Stimulated activated CD4-positive, alpha-beta T cell treated with anti-CD3 and anti-CD28 coated beads, Interleukin-4, amount 100 ng/mL, for 4 hours (primary cell): ENCODE data around the gene TMBIM1.
"Not testable (repeated sequence)": the region's sequence is repeated elsewhere in the genome, so short reads cannot be mapped to it uniquely, and the experiment has no call there.

Experiments used
- DNase-seq, 2 experiments: peaks; one replicate each; pipeline ENCODE4 v3.0.0-alpha.2; 2020

Gene TMBIM1

GRCh38 chr2:218290316-218291261 lies 1.7 kb downstream of the TMBIM1 start:
- peak in 1 of 2 experiments; percentile 41 for DNase-seq

- no peak for DNase-seq
Measured at GRCh38 chr2:218289639-218290315, 2.5 kb downstream of the TMBIM1 start.

GRCh38 chr2:218286570-218287459 lies 5.5 kb downstream of the TMBIM1 start:
- DNase-seq = peak; percentile 59 to 85

- DNase-seq = no peak
Measured at GRCh38 chr2:218285604-218286003, 6.7 kb downstream of the TMBIM1 start.

GRCh38 chr2:218284106-218284811 lies 8.0 kb downstream of the TMBIM1 start:
- DNase-seq = peak; percentile 48 to 58

GRCh38 chr2:218282173-218282991 lies 9.9 kb downstream of the TMBIM1 start:
- DNase-seq = no peak

GRCh38 chr2:218281449-218281848 lies 10.9 kb downstream of the TMBIM1 start:
- no peak for DNase-seq

- DNase-seq = no peak
Measured at GRCh38 chr2:218280260-218280870, 11.9 kb downstream of the TMBIM1 start.

GRCh38 chr2:218278531-218279360 lies 13.6 kb downstream of the TMBIM1 start:
- DNase-seq = no peak

GRCh38 chr2:218277921-218278320 lies 14.4 kb downstream of the TMBIM1 start:
- no peak for DNase-seq

GRCh38 chr2:218276986-218277755 lies 15.1 kb downstream of the TMBIM1 start:
- no peak for DNase-seq

- no peak for DNase-seq
Measured at GRCh38 chr2:218275371-218276072, 16.8 kb downstream of the TMBIM1 start.

GRCh38 chr2:218274586-218274985 lies 17.7 kb downstream of the TMBIM1 start:
- no peak for DNase-seq

- DNase-seq = no peak
Measured at GRCh38 chr2:218273908-218274249, 18.4 kb downstream of the TMBIM1 start.

GRCh38 chr2:218273214-218273907 lies 18.9 kb downstream of the TMBIM1 start:
- not testable (repeated sequence) for DNase-seq

- DNase-seq = peak; percentile 68 to 75
Measured at GRCh38 chr2:218272531-218273212, 19.6 kb downstream of the TMBIM1 start.

- no peak for DNase-seq
Measured at GRCh38 chr2:218271865-218272530, 20.3 kb downstream of the TMBIM1 start.
